GM18868 (cell line): ENCODE measurements around the gene PALLD.
"Not testable (repeated sequence)": the region's sequence is repeated elsewhere in the genome, so short reads cannot be mapped to it uniquely, and the experiment has no call there.

ENCODE experiments used
- ATAC-seq: cut with Tn5 transposase; IDR thresholded peaks from one replicate; pipeline ENCODE4 v1.9.1; 2021; ENCODE audit warnings: mild to moderate bottlenecking, moderate library complexity; ENCODE audit not compliant: unreplicated experiment

The PALLD gene

DNA sequence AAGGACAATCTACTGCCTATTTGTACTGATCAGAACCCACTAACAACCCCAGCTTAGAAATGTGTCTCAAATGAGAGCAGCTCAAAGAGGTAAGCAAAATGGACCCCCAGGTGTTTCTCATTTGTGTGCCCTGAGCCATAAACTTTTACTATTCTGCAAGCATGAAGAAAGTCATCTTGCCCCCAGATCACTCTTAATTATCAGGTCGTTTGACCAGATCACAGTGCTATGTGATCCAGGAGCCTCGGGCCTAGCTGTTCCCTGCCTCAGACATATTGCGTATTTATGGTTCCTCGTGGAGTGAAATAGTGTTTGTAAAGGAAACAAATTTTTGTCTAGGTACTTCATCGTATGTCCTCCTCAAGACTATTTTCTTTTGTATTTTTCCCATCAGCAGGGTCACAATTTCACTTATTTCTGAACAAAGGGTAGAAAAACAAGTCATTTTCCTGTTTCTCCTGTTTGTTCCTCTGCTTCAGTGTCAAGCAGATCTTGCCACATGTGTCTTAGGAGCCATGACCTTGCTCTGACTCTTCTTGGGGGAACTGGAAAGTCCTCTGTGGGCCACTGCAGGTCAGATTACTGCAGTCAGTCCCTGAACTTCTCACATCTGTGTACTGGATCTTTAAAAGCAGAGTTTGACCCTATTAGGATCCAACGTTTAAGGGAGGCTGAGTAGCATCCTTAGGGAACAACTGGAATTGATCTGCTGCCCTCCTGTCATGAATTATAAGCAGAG lies 194.9 kb downstream of the PALLD start:
- no peak for ATAC-seq

DNA sequence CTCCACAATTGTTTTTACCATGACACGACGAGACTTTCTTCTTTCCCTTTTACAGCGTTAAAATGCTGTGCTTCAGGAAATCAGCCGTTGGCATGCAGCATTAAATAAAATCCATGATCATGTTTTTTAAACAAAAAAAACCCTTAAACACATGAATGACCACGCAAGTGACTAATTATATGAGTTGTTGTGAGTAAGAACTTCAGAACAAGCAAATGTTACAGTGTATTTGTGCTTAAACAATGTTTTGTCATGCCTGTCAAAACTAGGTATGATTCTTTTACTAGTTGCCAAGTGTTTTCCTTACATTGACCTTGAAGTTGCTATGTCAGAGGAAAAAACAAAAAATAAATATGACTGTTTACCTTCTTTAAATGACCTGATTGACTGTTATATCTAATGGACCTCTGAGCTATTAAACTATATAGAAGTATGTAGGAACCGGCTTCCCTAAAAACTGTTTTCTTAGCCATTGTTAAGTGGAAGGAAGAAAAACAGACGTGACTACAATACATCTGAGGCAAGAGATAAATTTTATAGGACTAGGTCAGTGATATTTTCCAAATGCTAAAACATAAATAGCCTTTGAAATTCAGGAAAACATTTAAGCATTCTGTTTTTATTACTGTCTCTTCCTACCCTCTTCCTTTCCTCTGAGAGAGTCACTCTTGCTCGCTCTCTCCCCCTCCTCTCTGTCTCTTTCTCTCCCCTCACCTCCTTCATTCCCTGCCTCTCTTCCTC lies 197.1 kb downstream of the PALLD start:
- no peak for ATAC-seq

DNA sequence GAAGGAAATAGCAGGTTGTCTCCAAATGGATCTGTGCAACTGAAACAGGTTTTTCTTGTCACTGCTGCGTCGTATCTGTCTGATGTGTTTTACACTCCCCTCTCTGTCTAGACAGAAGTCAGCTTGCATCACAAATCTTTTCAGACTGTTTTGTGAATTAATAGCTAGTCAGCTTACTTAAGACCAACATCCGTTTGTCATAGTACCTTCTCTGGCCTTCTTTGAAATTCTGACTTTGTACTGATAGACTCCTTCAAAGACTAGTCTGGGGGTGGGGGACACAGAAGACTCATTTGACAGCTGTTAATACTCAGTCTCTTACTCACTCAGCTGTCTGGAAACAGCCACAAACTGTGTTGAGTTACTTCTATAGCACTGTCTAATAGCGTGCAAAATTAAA lies 197.8 kb downstream of the PALLD start:
- ATAC-seq, result no peak

DNA sequence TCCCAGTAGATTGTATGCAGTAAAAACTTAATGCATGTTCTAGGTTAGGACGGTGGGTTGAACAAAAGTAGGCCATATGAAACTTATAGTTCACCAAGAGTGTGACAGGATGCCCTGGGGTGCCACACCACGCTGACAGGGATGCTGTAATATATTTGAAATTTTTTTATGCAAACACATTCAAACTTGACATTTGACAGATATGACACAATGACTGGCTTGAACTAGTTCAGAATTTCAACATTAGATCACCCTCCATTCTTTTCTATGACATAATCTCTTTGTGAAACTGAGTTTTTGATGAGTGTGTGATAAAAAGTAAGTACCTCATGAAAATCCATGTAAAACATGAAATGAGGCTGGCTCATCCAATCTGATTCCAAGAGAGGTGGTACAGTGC lies 198.4 kb downstream of the PALLD start:
- no peak for ATAC-seq

DNA sequence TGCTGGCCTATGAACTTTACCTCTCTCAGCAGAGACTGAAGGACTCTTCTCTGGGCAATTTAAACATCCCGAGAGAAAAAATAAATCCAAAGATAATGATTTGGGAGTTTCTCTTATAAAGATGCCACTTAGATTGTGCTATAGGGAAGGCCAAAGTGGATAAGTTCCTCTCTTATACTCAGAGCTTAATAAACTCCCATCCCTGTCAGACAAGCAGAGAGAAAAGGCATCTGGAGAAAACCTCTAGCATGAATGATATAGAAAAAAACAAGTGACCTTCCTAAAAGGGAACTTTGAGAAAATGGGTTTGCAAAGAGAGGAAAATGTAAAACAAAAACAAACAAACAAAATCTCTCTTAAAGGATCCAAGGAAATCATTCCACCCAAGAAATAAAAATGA lies 199.4 kb downstream of the PALLD start:
- no peak for ATAC-seq

DNA sequence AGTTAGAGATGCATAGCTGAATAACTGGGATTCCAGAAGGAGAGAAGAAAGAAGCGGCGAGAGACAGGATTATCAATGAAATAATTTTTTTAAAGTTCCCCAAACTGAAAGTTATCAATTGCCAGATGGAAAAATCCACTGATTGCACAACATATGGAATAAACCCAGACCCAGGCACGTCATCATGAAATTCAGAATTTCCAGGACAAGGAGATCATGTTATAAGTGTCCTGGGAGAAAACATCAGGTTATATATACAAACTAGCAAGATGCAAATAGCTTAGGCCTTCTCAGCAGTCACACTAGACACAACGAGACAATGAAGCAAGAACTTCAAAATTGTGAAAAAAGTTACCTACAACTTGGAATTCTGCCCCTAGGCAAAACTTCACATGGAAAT lies 200.0 kb downstream of the PALLD start:
- no peak for ATAC-seq

DNA sequence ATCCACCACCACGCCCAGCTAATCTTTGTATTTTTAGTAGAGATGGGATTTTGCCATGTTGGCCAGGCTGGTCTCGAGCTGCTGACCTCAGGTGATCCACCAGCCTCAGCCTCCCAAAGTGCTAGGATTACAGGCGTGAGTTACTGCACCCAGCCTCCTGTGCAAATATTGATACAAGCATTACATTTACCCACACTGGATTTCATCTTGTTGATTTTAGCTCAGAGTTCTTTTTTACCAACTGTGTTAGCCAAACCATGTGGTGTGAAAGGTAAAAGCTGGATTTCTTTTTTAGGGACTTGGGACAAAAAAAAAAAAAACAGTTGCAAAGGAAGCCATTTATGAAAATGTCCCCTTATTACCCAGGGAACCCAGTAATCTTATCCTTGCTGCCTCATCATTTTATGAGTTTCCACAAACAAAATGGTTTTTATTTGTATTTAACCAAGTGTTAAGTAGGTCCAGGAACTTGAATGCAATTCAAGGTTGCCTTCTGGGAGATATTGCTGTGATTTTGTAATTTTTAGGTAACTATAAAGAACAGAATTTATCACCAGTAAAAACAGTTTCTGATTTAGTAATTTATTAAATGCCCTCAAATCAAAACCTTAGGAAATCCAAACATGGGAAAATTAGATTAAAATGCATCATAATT lies 202.5 kb downstream of the PALLD start:
- no peak for ATAC-seq

DNA sequence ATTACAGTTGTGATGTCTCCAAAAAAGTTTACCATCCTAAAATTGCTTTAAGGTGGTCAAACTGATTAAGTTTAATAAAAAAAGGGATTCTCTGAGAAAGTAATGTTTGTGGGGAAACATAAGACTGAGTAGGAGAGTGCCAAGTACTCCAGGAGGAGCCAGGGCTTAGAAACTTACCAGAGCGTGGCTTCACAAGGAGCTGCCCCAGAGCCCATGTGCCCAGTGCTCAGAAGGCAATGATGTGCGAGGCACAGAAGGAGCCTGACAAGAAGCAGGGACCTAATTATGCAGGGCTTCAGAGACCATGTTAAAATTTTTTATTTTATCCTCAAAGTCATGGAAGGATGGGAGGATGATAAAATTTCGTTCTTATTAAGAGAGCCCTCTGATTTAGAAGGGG lies 204.2 kb downstream of the PALLD start:
- ATAC-seq, result no peak

DNA sequence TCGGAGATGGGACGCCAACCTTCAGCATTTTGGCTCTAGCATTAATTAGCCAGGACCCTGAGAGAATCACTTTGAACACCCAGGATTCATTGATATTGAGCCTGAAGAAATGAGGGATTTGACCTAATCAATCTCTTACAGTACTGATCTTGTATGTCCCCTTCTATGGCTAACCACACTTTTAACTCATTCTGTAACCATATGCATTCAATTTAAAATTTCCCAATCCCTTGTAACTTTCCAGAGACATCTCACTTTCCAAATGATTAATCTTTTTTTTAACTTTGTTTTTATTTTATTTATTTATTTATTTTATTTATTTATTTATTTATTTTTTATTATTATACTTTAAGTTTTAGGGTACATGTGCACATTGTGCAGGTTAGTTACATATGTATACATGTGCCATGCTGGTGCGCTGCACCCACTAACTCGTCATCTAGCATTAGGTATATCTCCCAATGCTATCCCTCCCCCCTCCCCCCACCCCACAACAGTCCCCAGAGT lies 205.8 kb downstream of the PALLD start:
- not testable (repeated sequence) for ATAC-seq

DNA sequence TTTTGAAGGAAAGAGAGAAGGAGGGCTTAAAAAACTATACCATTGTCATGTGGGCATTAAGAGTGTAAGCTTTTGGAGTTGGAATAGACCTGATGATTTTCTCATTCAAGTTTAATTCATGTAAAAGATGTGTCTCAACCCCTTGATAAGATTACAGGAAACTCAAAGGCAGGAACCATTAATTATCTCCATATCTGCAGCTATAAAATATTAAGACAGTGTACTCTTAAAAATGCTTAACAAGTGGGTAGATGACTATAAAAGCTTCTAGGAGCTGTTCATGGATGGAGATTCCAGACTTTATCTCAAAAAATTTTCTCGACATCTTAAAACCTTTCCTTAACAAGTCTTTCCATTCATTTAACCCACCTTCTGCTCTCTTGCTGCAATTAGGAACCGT lies 208.3 kb downstream of the PALLD start:
- ATAC-seq, result no peak

DNA sequence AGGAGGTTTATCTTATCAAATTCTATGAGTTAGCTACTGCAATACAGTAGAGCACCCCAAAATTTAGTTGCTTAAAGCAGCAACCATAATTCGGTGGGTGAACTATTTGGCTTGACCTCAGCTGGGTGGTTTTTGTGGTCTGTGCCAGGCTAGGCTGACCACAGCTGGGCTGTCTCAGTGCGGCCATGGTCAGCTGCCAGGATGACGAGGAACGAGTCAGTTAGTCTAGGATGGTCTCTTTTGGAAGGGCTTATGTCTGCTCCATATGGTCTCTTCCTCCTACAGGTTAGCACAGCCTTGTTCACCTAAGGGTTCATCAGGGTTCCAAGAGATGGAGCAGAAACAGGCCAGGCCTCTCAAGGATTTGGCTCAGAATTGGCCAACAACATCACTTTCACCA lies 210.4 kb downstream of the PALLD start:
- ATAC-seq, result no peak

DNA sequence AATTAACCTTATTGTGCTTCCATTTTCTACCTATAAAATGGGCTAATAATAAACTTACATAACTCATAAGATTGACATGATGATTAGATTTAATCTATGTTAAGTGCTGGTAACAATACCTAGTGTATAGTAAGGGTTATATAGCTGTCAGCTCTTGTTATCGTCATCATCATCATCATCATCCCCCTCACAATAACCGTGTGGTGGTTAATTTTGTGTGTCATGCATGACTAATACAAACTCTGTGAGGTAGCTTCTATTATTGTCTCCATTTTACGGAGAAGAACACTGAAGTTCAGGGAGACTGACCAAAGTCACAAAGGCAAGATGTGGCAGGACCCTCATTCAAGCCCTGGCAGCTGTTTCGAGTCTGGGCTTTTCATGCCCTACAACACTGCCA lies 211.3 kb downstream of the PALLD start:
- no peak for ATAC-seq

DNA sequence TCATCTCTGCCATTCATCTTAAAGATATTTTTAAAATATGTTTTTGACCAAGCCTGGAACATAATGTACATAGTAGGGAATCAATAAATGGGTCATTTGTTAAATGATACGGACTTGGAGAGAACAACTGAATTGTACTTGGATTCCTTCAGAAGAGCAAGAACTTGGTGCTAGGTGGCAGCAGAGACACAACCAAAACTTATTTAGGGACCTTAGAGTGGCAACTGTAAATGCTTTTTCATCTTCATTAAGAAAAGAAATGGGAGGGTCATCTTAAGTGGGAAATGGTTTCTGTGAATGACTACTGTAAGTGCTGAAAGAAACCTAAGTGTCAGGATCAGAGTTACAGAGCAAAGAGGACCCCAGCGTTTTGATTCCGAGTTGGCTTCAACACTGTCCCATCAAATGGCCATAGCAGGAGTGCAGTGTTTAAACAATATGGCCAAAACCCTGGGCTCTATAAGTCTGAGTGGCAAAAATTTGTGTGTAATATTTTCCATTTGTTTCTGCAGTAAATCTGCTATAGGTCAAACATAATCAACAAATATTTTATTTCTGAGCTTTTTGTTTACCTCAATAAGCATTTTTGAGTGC lies 213.6 kb downstream of the PALLD start:
- ATAC-seq, result no peak

DNA sequence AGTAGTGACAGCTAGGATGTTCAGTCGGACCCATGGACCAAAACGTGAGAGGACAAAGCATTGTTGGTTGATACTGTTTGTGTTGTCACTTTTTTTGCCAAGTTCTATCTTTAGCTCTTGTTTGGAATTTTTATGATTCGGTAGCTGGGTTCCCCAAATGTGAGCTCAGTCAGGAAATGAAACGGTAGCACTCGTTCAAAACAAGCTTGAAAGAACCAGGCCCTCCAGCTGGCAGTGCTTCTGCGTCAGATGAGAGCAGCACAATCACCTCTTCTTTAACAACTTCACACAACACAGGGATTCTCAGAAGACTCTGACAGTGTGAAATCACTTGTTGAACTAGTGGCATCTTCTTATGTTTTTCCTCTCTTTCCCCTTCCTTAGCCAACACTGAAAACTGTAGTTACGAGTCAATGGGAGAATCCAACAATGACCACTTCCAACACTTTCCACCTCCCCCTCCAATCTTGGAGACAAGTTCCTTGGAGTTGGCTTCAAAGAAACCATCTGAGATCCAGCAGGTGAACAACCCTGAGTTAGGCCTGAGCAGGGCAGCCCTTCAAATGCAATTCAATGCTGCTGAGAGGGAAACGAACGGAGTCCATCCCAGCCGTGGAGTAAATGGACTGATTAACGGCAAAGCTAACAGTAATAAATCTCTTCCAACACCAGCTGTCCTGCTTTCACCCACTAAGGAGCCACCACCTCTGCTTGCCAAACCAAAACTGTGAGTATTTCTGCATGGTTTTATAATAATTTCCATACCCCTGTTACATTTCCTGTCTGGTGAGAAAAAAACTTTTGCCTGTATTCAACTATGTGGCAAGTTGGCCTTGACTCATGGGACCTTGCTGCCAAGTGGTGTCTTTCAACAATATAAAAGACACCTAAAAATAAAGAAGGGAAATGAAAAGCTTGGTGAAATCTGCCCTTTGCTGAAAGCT lies 214.6 kb downstream of the PALLD start:
- no peak for ATAC-seq

DNA sequence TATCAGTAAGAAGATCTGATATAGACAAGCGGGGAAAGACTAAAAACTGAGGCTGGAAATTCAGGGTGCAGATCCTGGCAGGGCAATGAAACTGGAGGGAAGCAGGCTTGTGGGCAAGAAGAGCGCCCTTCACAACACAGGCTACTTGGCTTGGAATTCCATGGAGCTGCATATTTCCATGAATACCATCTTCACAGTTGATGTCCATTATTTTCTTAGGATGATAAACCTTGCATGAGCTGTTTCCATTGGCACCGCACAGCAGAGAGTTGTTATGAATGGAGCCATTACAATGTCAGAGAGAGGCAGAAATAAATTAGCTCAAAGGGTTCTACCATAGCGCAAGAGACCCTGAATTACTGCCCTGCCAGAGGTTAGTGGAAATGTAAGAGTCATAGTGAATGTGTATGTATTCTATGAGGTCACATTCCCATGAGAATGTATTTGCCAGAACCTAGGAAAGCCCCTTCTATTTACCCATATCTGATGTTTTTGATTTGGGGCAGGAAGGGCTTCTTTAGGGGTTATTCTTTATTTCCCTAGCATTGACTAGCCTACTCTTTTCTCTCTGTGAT lies 215.6 kb downstream of the PALLD start:
- ATAC-seq, result no peak

DNA sequence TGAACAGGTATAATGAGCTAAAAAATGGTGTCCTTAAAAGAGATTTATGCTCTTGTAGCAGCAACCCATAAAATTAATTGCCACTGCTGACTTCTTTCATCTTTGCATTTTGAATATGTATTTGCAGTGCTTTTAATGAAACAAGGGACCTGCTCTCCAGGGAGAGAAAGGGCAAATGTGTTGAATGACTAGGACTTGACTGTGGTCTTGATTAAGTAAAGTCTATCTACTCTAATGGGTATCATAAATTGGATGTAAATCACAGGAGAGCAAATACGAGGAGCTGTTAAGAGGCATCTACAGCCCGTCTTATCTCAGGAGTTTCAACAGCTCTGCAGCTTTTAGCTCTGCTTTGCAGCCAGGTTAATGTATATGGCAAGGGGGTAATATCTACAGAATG lies 216.4 kb downstream of the PALLD start:
- ATAC-seq, result no peak

DNA sequence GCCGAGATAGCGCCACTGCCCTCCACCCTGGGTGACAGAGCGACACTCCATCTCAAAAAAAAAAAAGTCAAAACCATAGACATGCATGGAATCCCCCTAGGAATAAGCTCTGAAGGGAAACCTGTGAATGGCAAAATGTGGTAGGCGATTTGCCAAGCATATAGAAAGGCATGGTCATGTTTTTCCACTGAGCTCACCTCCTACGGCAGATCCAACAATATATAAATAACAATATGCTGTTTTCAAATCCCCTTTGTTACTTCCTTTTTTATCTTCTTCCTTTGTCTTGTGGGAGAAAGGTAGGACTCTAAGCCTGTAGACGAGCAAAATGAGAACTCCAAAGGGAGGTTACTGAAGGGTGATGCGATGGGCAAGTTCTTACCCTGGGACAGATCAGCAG lies 219.0 kb downstream of the PALLD start:
- ATAC-seq, result no peak

DNA sequence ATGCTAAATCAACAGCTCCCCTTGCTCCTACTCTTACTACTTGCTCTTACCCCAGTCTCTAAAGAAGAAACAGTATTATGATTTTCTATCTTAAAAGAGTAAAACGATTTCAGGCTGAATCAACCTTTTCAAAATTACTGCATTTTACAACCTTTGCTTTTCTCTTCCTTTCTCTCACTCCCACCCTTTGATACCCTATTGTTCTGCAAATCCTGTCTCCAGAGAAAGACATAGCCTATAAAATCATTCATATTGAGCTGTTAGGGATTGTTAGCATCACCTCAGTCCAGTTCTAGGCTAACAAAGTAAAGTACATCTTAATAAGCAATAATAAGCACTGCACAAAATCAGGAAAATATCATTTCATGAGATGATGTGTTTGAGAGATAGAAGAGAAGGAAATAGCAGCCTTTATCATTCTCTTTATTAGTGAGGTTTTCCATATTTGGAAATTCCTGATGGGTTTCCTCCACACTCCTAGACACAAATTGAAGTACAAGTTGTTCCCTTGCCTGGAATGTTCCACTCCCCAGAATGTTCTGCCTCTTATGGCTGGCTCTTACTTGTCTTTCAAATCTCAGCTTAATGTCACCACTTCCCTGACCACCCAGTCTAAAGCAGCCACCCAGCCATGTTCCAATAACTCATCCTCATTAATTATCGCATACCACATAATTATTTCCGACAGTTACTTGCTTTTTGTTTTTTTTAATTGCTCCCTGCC lies 219.7 kb downstream of the PALLD start:
- ATAC-seq, result no peak

DNA sequence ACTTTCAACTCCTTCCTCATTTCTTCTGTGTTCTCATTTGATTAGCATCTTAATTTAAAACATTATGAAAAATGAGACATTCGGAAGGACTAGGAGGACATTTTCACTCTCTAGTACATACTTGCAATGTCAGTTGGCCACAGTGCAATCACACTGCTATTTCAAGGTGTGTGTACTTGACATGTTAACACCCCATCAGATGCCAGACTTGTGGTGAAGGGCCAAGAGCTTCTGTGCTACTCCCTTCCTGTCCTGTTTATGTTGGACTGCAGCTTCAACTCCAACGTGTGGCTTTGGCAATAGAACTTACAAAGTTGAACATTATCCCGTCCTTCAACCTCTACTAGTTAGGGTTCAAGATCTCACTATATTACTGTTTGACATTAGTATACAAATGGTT lies 221.0 kb downstream of the PALLD start:
- no peak for ATAC-seq
